Lung (tissue), 12 donors: ENCODE measurements around the gene SHLD1. TPM values are rescaled to one million over a fixed set of nuclear protein-coding genes. Genes with fewer than 3 reads are reported as not detected.

Experiments used
- ATAC-seq: fragments of 200-7000 bp; cut with Tn5 transposase; one replicate; pipeline ENCODE4 v1.9.1; 2020; ENCODE audit warnings: moderate number of reproducible peaks; ENCODE audit not compliant: insufficient read depth, low FRiP score
- DNase-seq, 3 donors: peaks; one replicate each; pipeline ENCODE4 v3.0.0-alpha.2; 2013 to 2017
- H3K27ac ChIP-seq, 2 donors: one replicate each; pipeline ENCODE4 v1.5.1; 2013; ENCODE audit warnings: mild to moderate bottlenecking in 2 of 2, moderate library complexity in 2 of 2, control low read depth in 1 of 2, inconsistent platforms in 1 of 2, low read depth in 1 of 2, low read length in 1 of 2
- H3K27me3 ChIP-seq, 3 donors: one replicate each; pipeline ENCODE4 v1.5.1; 2013; ENCODE audit warnings: low read length in 2 of 3; ENCODE audit not compliant: control insufficient read depth in 3 of 3, insufficient read depth in 3 of 3
- H3K36me3 ChIP-seq, 4 donors: one replicate each; pipeline ENCODE4 v1.5.1; 2013; ENCODE audit warnings: low read length in 4 of 4, mild to moderate bottlenecking in 1 of 4, moderate library complexity in 1 of 4; ENCODE audit not compliant: control insufficient read depth in 4 of 4, insufficient read depth in 4 of 4
- H3K4me1 ChIP-seq, 5 donors: one replicate each; pipeline ENCODE4 v1.5.1; 2013; ENCODE audit warnings: low read length in 5 of 5, mild to moderate bottlenecking in 2 of 5, moderate library complexity in 1 of 5; ENCODE audit not compliant: control insufficient read depth in 5 of 5, insufficient read depth in 5 of 5
- H3K4me3 ChIP-seq: one replicate; pipeline ENCODE4 v1.5.1; 2013; ENCODE audit warnings: mild to moderate bottlenecking, control low read depth, moderate library complexity
- H3K9ac ChIP-seq, 2 donors: one replicate each; pipeline ENCODE4 v1.5.1; 2013; ENCODE audit warnings: low read length in 2 of 2, control low read depth in 1 of 2; ENCODE audit not compliant: insufficient read depth in 1 of 2
- H3K9me3 ChIP-seq, 4 donors: one replicate each; pipeline ENCODE4 v1.5.1; 2013; ENCODE audit warnings: low read length in 3 of 4, mild to moderate bottlenecking in 1 of 4, moderate library complexity in 1 of 4; ENCODE audit not compliant: control insufficient read depth in 4 of 4, insufficient read depth in 3 of 4
- CTCF ChIP-seq: IDR thresholded peaks from 2 replicates; pipeline ENCODE4 v1.5.1; 2012; ENCODE audit warnings: mild to moderate bottlenecking; ENCODE audit errors: control extremely low read depth, extremely low read depth
- WGBS, 2 donors: extraction: QIAGEN DNeasy Blood & Tissue Kit; methylation state at CpG; one replicate each; pipeline ENCODE4 v1.1.7; 2013; 5-methylcytosine and 5-hydroxymethylcytosine counted together
- polyA plus RNA-seq, 2 donors: library from polyadenylated mRNA; stranded (reverse); fragments of 200-250 nt; gene quantifications; one replicate each; pipeline ENCODE4 v1.2.1, GENCODE V29; 2013
- total RNA-seq, 2 donors: library from RNA; depleted of rRNA in 1 of 2; stranded (reverse); fragments of >200 nt in 1 of 2; gene quantifications; one replicate each; pipeline ENCODE4 v1.2.1, GENCODE V29; 2014 to 2021
- donor health status: control.
- donor health status: control.
- donor health status: Bipolar disorder and iron deficiency.
- donor health status: healthy.
- donor health status: DM: yes; HTN: yes; CAD: no.

Gene SHLD1
- total and polyA plus RNA-seq, 4 donors: 5.0 to 6.8 (median 6.1) TPM

GRCh38 chr20:5834436-5835005 lies 84.3 kb downstream of the SHLD1 start:
- no peaks in the 10 kb centered on the region for H3K27me3 ChIP-seq
- H3K27ac ChIP-seq: peak overlapping the region in 1 of 2 donors; percentile 26
- ATAC-seq: no peak
- peaks cover 0 to 14% (median 7%) of the 10 kb centered on the region in 5 donors for H3K4me1 ChIP-seq
- DNase-seq: no peak
- no peak overlapping the region for H3K9ac ChIP-seq
- H3K9me3 ChIP-seq: no peaks in the 10 kb centered on the region
- no peak overlapping the region for H3K4me3 ChIP-seq
- H3K36me3 ChIP-seq: no peaks in the 10 kb centered on the region
- no peak for TF ChIP-seq CTCF

DNA sequence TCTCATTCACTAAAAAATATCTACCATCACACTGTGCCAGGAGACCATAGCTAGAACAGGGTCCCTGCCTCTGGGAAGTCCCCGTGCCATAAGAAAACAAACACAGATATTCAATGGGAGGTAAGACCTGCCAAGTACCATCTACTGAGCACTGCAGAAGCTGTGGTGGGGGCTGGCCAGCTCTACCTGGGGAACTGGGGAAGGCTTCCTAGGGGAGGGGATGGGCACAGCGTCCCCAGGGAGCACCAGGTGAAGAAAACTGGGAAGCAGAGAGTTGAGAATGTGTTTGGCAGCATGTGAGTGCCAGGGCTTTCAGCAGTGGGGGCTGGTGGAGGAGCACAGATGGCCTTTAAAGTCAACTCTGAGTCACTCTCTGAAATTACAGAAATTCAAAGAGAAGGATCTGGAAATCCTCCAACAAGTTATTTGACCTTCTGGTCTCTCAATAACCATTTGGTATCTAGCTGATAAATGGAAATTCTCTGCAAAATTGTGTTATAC lies 85.2 kb downstream of the SHLD1 start:
- Histone ChIP-seq H3K4me3 (no peak overlapping the region), H3K4me1 (peaks cover 0 to 14% (median 7%) of the 10 kb centered on the region in 5 donors), H3K27me3 (no peaks in the 10 kb centered on the region), H3K9ac (no peak overlapping the region), H3K9me3 (no peaks in the 10 kb centered on the region), H3K36me3 (no peaks in the 10 kb centered on the region), H3K27ac (peak overlapping the region; percentile 46 to 69)
- 60 to 85% methylated on average over 2 of the region's 2 CpGs for WGBS, 2 donors
- ATAC-seq (peak; percentile 41), DNase-seq (peak; percentile 38 to 61 (median 43))
- TF ChIP-seq CTCF: no peak

- Histone ChIP-seq H3K4me1 (peaks cover 0 to 14% (median 7%) of the 10 kb centered on the region in 5 donors), H3K9me3 (no peaks in the 10 kb centered on the region), H3K36me3 (no peaks in the 10 kb centered on the region), H3K27ac (peak overlapping the region in 1 of 2 donors; percentile 46), H3K9ac (peak overlapping the region in 1 of 2 donors; percentile 1), H3K27me3 (no peaks in the 10 kb centered on the region), H3K4me3 (no peak overlapping the region)
- 68 to 73% methylated on average over 4 of the region's 4 CpGs for WGBS, 2 donors
- DNase-seq: peak in 2 of 3 donors; percentile 75 to 83
- no peak for TF ChIP-seq CTCF
- ATAC-seq: no peak
Measured at GRCh38 chr20:5835871-5836270, 85.7 kb downstream of the SHLD1 start.

GRCh38 chr20:5836569-5836968 lies 86.4 kb downstream of the SHLD1 start:
- ATAC-seq: no peak
- Histone ChIP-seq H3K27me3 (no peaks in the 10 kb centered on the region), H3K4me1 (peaks cover 0 to 14% (median 7%) of the 10 kb centered on the region in 5 donors), H3K36me3 (no peaks in the 10 kb centered on the region), H3K9me3 (no peaks in the 10 kb centered on the region), H3K27ac (no peak overlapping the region), H3K4me3 (no peak overlapping the region), H3K9ac (no peak overlapping the region)
- DNase-seq: no peak
- WGBS, 2 donors: 86 to 88% methylated on average over 4 of the region's 4 CpGs
- TF ChIP-seq CTCF: no peak
